Adrenal gland (tissue), 12 donors: ENCODE measurements around the gene RAB9B. TPM values are rescaled to one million over a fixed set of nuclear protein-coding genes. Genes with fewer than 3 reads are reported as not detected.

Source experiments
- DNase-seq, 7 donors: peaks; one replicate each; pipeline ENCODE4 v3.0.0-alpha.2; 2019 to 2020
- H3K27ac ChIP-seq, 5 donors: fragments of 200-600 bp; sonication (generic) in 4 of 5; 1 replicate in 3 of 5; 2 replicates in 2 of 5; pipeline versions ENCODE4 v1.5.1 to v1.8.0; 2016 to 2020; ENCODE audit warnings: mild to moderate bottlenecking in 1 of 5
- H3K27me3 ChIP-seq: fragments of 200-600 bp; 2 replicates; pipeline ENCODE4 v1.8.0; 2021
- H3K36me3 ChIP-seq, 2 donors: fragments of 200-600 bp; replicated peaks in 1 of 2; 1 replicate in 1 of 2; 2 replicates in 1 of 2; pipeline versions ENCODE4 v1.5.1 to v1.8.0; 2018 to 2022
- H3K4me1 ChIP-seq, 2 donors: fragments of 200-600 bp; replicated peaks in 1 of 2; 1 replicate in 1 of 2; 2 replicates in 1 of 2; pipeline versions ENCODE4 v1.5.1 to v1.8.0; 2018 to 2021
- H3K4me3 ChIP-seq, 4 donors: fragments of 200-600 bp; sonication (generic) in 3 of 4; one replicate each; pipeline ENCODE4 v1.5.1; 2016 to 2018
- H3K9me3 ChIP-seq, 3 donors: fragments of 200-600 bp; sonication (generic) in 1 of 3; replicated peaks in 1 of 3; 1 replicate in 2 of 3; 2 replicates in 1 of 3; pipeline versions ENCODE4 v1.5.1 to v1.8.0; 2016 to 2021
- CTCF ChIP-seq, 6 experiments: fragments of 450-650 bp in 4 of 6; fragments of 200-600 bp in 2 of 6; sonication (generic) in 1 of 6; IDR thresholded peaks; 1 replicate in 5 of 6; 2 replicates in 1 of 6; pipeline versions ENCODE4 v1.5.1 to v1.8.0; 2016 to 2021; ENCODE audit warnings: antibody characterized with exemption in 6 of 6, mild to moderate bottlenecking in 2 of 6, moderate library complexity in 1 of 6
- POLR2A ChIP-seq, 2 donors: fragments of 450-650 bp; IDR thresholded peaks; one replicate each; pipeline ENCODE4 v1.6.1; 2017; ENCODE audit warnings: antibody characterized with exemption in 2 of 2, mild to moderate bottlenecking in 2 of 2, moderate library complexity in 1 of 2
- WGBS, 4 donors: extraction: QIAGEN DNeasy Blood & Tissue Kit in 2 of 4; methylation state at CpG; one replicate each; pipeline versions ENCODE4 v1.1.5 to v1.1.7; 2013 to 2017; 5-methylcytosine and 5-hydroxymethylcytosine counted together
- intact Hi-C, 2 donors: fragments of 100-400 bp; cut with DNase I; formaldehyde crosslinking; loops; one replicate each; pipeline versions ENCODE4 v1.14.1 to v1.15.0; 2022 to 2023
- polyA plus RNA-seq, 3 donors: library from polyadenylated mRNA; stranded (reverse); fragments of 200-250 nt in 2 of 3; fragments of 350-450 nt in 1 of 3; fragmentation: Illumina TruSeq in 1 of 3; extraction: RNeasy Lipid Tissue Mini Kit (QIAGEN cat#74804) in 1 of 3; gene quantifications; one replicate each; pipeline ENCODE4 v1.2.3, GENCODE V29; 2013 to 2014
- small RNA-seq, 2 donors: library from RNA; depleted of rRNA; stranded (forward); fragments of <200 nt; gene quantifications; one replicate each; pipeline ENCODE3, GENCODE V24; 2016
- total RNA-seq, 9 donors: library from RNA; depleted of rRNA in 4 of 9; stranded (reverse); fragments of >200 nt in 4 of 9; fragments of 120-200 nt in 1 of 9; fragmentation: NEBNext Ultra II Directional in 1 of 9; extraction: Animal tissue kit (Norgen Biotek cat#: 25700) in 1 of 9; gene quantifications; one replicate each; pipeline versions ENCODE4 v1.1.0 to v1.2.4, GENCODE V29; 2013 to 2023
- donor health status: healthy with polysubstance abuse.
- donor health status: Bipolar disorder and iron deficiency.
- donor health status: DM: yes; HTN: yes; CAD: no.
- donor health status: DM: no; HTN: no; CAD: no.
- donor health status: DM: no; HTN: no; CAD: no.
- donor health status: DM: yes; HTN: yes; CAD: no.

The RAB9B gene
- total and polyA plus RNA-seq, 12 donors = 0.09 to 6.3 (median 1.9) TPM

GRCh38 chrX:103773445-103773844, 58.6 kb downstream of the RAB9B start:
- H3K9me3 ChIP-seq = no peaks in the 10 kb centered on the region
- H3K27me3 ChIP-seq = peaks cover 12% of the 10 kb centered on the region
- TF ChIP-seq POLR2A (IDR thresholded peaks at IDR 0.05) (no peak), CTCF (IDR thresholded peaks at IDR 0.05) (no peak)
- no peak overlapping the region for H3K4me3 ChIP-seq
- DNase-seq = no peak
- no peaks in the 10 kb centered on the region for H3K4me1 ChIP-seq
- H3K27ac ChIP-seq = no peak overlapping the region
- no peaks in the 10 kb centered on the region for H3K36me3 ChIP-seq
- intact Hi-C loops = loop anchor here in 1 of 2 donors (10.0 kb wide), 1 partner anchor 59 kb away; the partner anchor contains the start of gene TMEM31
- WGBS, 4 donors = 48 to 55% (median 51%) methylated on average over 2 to 3 of the region's 3 CpGs

Small RNA genes within 50 kb of the gene (small RNA-seq; reads per million reads assigned to genes)
- gene RNA5SP511 = 0 to 0.24 reads per million in 2 donors

Other genes with a start within 250 kb of the RAB9B start
- gene TCEAL4, start 246.7 kb downstream of the RAB9B start, total RNA-seq = 100 to 1,000 TPM in 8 of 9 donors, 10 to 100 TPM in 1; 64.9 to 158 (median 135) TPM
- gene TCEAL4, start 246.7 kb downstream of the RAB9B start, polyA plus RNA-seq = 100 to 1,000 TPM; 260 to 620 (median 476) TPM
- gene TCEAL3, start 224.3 kb downstream of the RAB9B start, total RNA-seq = 10 to 100 TPM; 14.5 to 66.7 (median 41.0) TPM
- gene TCEAL3, start 224.3 kb downstream of the RAB9B start, polyA plus RNA-seq = 100 to 1,000 TPM in 1 of 3 donors, 10 to 100 TPM in 2; 56.1 to 118 (median 87.1) TPM
- gene TCEAL1, start 203.3 kb downstream of the RAB9B start, total RNA-seq = 100 to 1,000 TPM in 2 of 9 donors, 10 to 100 TPM in 7; 45.5 to 240 (median 74.6) TPM
- gene TCEAL1, start 203.3 kb downstream of the RAB9B start, polyA plus RNA-seq = 10 to 100 TPM; 40.2 to 81.4 (median 64.6) TPM
- gene MORF4L2, start 145.6 kb downstream of the RAB9B start, total RNA-seq = 100 to 1,000 TPM; 225 to 625 (median 375) TPM
- 100 to 1,000 TPM; 235 to 767 (median 243) TPM for gene MORF4L2, start 145.6 kb downstream of the RAB9B start, polyA plus RNA-seq
- under 1 TPM in 3 of 9 donors, not detected in 6; 0.34 to 0.67 (median 0.55) TPM for gene TMEM31, start 121.3 kb downstream of the RAB9B start, total RNA-seq
- gene TMEM31, start 121.3 kb downstream of the RAB9B start, polyA plus RNA-seq = under 1 TPM; 0.34 to 0.48 (median 0.46) TPM
- gene PLP1, start 55.4 kb downstream of the RAB9B start, total RNA-seq = 10 to 100 TPM in 1 of 9 donors, 1 to 10 TPM in 7, under 1 TPM in 1; 0.17 to 10.6 (median 5.8) TPM
- gene PLP1, start 55.4 kb downstream of the RAB9B start, polyA plus RNA-seq = 1 to 10 TPM; 4.4 to 8.6 (median 6.3) TPM
- 10 to 100 TPM in 1 of 9 donors, 1 to 10 TPM in 3, under 1 TPM in 3, not detected in 2; 0.25 to 11.8 (median 1.2) TPM for gene TMSB15B, start 130.4 kb upstream of the RAB9B start, total RNA-seq
- gene TMSB15B, start 130.4 kb upstream of the RAB9B start, polyA plus RNA-seq = 1 to 10 TPM; 1.5 to 2.7 (median 1.5) TPM
- gene H2BW1, start 181.5 kb upstream of the RAB9B start, total RNA-seq = not detected
- not detected for gene H2BW1, start 181.5 kb upstream of the RAB9B start, polyA plus RNA-seq
- gene H2BW2, start 207.7 kb upstream of the RAB9B start, total RNA-seq = not detected
- not detected for gene H2BW2, start 207.7 kb upstream of the RAB9B start, polyA plus RNA-seq
- gene TMSB15C, start 244.0 kb upstream of the RAB9B start, total RNA-seq = 1 to 10 TPM in 2 of 9 donors, under 1 TPM in 7; 0.29 to 6.8 (median 0.42) TPM
- under 1 TPM; 0.30 to 0.90 (median 0.64) TPM for gene TMSB15C, start 244.0 kb upstream of the RAB9B start, polyA plus RNA-seq